Stimulated activated CD8-positive, alpha-beta memory T cell treated with anti-CD3 and anti-CD28 coated beads, Interleukin-7, amount 100 ng/mL, for 24 hours (primary cell): ENCODE measurements around the gene GYPB.
"Not testable (repeated sequence)": the region's sequence is repeated elsewhere in the genome, so short reads cannot be mapped to it uniquely, and the experiment has no call there.

Experiments
- DNase-seq: peaks from one replicate; pipeline ENCODE4 v3.0.0-alpha.2; 2020; ENCODE audit warnings: low read depth

Gene GYPB

DNA sequence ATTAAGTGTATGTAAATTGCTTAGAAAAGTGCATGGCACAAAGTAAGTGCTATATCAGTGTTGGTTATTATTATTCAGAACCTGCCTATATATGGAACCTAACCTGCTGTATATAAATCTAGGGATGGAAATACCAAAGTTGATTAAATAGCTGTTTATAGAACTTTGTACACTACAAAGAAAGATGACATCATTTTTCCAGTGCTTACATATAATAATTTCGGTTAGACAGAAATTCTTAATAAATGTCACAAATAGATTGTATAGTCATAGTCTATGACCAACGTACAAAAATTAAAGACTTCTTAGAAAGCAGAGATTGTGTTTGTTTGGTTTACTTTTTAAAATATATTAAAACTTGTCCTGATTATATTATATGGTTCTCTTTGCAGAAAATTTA lies 4.4 kb downstream of the GYPB start:
- no peak for DNase-seq

DNA sequence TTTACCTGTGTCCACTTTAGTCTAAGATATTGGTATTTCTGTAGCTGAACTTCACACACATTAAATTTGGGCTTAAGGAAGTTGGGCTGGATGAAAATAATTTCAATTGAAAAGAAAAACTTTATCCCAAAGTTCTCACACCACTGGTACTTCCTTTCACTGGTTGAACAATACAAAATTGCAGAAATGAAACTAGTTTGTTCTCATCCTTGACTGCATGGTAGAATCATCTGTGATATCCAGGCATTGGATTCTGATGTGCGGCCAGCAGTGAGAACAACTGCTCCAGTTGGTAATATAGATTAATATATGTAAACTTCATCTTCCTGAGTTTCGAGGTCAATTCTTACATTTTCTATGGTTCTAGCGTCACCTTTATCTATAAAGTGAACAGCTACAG lies 10.6 kb downstream of the GYPB start:
- not testable (repeated sequence) for DNase-seq

DNA sequence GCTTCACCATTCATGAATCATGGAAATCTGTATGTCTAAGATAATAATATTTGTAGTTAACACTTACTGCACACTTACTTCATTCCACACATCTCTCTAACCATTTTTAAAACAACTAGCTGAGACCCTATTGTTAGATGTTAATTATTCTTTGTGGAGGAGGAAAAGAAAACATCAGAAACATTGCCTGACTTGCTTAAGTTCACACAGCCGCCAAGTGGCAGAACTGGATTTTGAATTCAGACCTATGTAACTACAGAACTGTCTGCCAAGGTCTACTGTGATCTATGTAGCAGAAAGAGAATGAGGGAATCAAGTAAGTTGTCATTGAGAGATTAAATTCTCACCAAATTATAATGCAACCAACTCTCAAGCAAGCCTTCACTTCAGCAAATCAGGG lies 11.2 kb downstream of the GYPB start:
- not testable (repeated sequence) for DNase-seq

GRCh38 chr4:144006200-144006803 lies 12.9 kb downstream of the GYPB start:
- not testable (repeated sequence) for DNase-seq

- not testable (repeated sequence) for DNase-seq
These were observed 13.6 kb downstream of the GYPB start for GRCh38 chr4:144005558-144005953.

DNA sequence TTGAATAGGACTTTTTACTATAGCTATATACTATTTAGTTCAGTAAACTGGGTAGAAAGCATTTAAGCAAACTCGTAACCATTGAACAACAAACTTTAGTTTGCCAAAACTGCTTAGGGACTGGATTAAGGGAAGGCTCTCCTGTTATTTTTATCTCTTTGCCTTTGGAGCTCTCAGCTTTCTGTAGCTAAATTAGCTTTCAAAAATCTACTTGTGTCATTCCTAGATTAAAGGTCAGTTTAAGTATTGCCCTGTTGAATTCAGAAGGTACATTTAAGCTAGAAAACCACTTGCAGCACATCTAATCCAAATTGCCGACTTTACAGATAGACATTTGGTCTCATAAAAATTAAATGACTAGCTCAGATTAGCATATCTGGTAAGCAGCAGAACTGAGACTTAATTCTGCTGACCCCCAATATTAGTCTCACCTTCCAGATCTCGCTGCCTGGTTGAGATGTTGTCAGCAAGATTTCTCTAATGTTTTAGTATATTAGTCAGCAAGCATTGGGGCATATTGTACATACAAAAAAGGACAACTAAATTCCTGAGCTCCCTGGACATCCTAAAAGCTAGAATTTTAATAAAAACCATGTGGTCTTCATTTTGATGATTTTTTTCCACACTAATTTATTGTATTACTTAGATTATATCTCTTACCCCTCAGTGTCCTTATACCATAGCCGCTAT lies 14.2 kb downstream of the GYPB start:
- DNase-seq, result not testable (repeated sequence)

GRCh38 chr4:144003890-144004265 lies 15.3 kb downstream of the GYPB start:
- not testable (repeated sequence) for DNase-seq

GRCh38 chr4:144003205-144003889 lies 15.8 kb downstream of the GYPB start:
- not testable (repeated sequence) for DNase-seq

- not testable (repeated sequence) for DNase-seq
These were observed 18.7 kb downstream of the GYPB start for GRCh38 chr4:144000331-144000995.

DNA sequence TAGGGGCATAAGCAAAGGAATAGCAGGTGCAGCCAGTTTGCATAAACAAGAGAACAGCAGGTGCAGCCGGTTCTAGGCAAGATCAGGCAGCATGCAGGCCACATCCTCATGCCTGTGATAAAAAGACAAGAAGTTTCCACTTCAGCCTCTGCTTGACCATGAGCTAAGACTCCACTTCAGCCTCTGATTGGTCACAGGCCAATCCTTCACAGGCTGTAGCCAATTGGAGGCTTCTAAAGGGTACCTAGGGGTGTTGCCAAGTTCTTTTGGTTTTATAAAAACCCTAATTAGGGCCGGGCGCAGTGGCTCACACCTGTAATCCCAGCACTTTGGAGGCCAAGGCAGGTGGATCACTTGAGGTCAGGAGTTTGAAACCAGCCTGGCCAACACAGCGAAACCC lies 23.0 kb downstream of the GYPB start:
- not testable (repeated sequence) for DNase-seq

DNA sequence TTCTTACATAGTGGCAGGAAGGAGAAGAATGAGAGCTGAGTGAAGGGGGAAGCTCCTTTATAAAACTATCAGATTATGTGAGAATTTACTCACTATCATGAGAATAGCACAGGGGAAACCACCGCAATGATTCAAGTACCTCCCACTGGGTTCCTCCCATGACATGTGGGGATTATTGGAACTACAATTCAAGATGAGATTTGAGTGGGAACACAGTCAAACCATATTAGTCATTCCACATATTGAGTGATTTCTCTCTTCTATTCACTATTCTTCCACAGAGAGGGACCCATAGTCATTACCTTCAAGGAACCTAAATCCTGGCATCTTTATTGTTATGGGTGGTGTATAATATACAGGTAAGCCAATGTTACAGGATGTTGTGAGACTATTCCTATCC lies 27.4 kb downstream of the GYPB start:
- not testable (repeated sequence) for DNase-seq

- DNase-seq, result not testable (repeated sequence)
These were observed 28.5 kb downstream of the GYPB start for GRCh38 chr4:143990717-143991116.

GRCh38 chr4:143986180-143986579 lies 33.0 kb downstream of the GYPB start:
- DNase-seq, result no peak

- not testable (repeated sequence) for DNase-seq
These were observed 38.4 kb downstream of the GYPB start for GRCh38 chr4:143980776-143981175.

- DNase-seq, result not testable (repeated sequence)
These were observed 43.7 kb downstream of the GYPB start for GRCh38 chr4:143975527-143975926.

DNA sequence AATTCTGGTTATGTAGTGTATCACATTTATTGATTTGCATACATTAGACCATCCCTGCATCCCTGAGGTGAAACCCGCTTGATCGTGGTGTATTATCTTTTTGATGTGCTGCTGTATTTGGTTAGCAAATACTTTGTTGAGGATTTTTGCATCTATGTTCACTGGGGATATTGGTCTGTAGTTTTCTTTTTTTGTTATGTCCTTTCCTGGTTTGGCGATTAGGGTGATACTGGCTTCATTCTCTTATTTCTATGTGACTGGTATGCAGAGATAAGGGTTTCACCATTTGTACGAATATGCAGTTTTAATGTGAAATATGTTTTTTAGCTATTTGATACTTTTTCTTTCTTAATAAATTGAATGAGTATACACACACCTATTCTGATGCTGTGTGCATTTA lies 45.2 kb downstream of the GYPB start:
- not testable (repeated sequence) for DNase-seq

- DNase-seq, result no peak
These were observed 58.1 kb downstream of the GYPB start for GRCh38 chr4:143961075-143961474.

- not testable (repeated sequence) for DNase-seq
These were observed 63.9 kb downstream of the GYPB start for GRCh38 chr4:143955306-143955705.

- DNase-seq, result not testable (repeated sequence)
These were observed 67.7 kb downstream of the GYPB start for GRCh38 chr4:143951458-143951972.

- DNase-seq, result not testable (repeated sequence)
These were observed 68.2 kb downstream of the GYPB start for GRCh38 chr4:143950967-143951366.

- DNase-seq, result not testable (repeated sequence)
These were observed 69.0 kb downstream of the GYPB start for GRCh38 chr4:143950185-143950584.

DNA sequence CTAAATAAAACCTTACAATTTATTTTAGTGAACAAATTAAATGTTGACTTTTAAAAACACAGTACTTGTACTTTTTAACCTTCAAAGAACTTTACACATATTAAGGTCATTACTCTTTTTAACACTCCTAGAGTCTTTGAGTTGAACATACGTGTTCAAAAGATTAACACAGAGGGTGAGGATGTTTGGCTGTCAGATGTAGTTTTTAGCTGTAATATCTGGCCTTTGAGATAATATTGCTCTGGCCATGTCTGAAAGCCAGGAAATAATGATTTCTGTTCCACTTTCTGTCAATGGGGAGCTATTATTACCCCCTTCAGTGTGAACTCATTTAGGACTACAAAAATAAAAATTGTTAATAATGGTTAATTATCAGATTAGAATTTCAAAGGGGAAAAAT lies 71.7 kb downstream of the GYPB start:
- not testable (repeated sequence) for DNase-seq
